IMR-90 (cell line): Measurements from ENCODE around the gene SNRNP25. TPM values are rescaled to one million over a fixed set of nuclear protein-coding genes. Genes with fewer than 3 reads are reported as not detected.
A peak's percentile ranks its signal among the peaks of the same experiment; 100 is the strongest.

ENCODE experiments used
- ATAC-seq: fragments of 200-7000 bp; cut with Tn5 transposase; 2 replicates; pipeline ENCODE4 v1.9.1; 2020; ENCODE audit warnings: low read depth, mild to moderate bottlenecking, moderate library complexity
- BruUV-seq: library from RNA; stranded (reverse); fragments of 400-500 nt; replicated peaks from 2 replicates; lab custom pipeline; 2021; lab: Mats Ljungman, UMichigan
- CTCF ChIA-PET: fragments of 300-600 bp; formaldehyde crosslinking; extraction: SDS; loops from one replicate; lab custom pipeline; 2021; ENCODE audit warnings: antibody characterized with exemption; lab: Yijun Ruan, JAX
- POLR2A ChIA-PET: fragments of 300-600 bp; sonication (Branson Sonifier 250); formaldehyde crosslinking; loops from one replicate; lab custom pipeline; 2022; ENCODE audit warnings: antibody characterized with exemption; ENCODE audit not compliant: unreplicated experiment; lab: Charles Lee
- DNase-seq: peaks from one replicate; pipeline ENCODE4 v3.0.0; 2013
- H2AFZ ChIP-seq: replicated peaks from 2 replicates; pipeline ENCODE3; 2013; ENCODE audit warnings: low read length, mild to moderate bottlenecking; ENCODE audit not compliant: poor library complexity
- H2AK5ac ChIP-seq: 2 replicates; pipeline ENCODE4 v1.6.1; 2013; ENCODE audit warnings: low read depth, low read length, inconsistent platforms
- H2AK9ac ChIP-seq: replicated peaks from 2 replicates; pipeline ENCODE3; 2013; ENCODE audit warnings: mild to moderate bottlenecking, low read depth, low read length, moderate library complexity; ENCODE audit not compliant: poor library complexity
- H2BK120ac ChIP-seq: 2 replicates; pipeline ENCODE4 v1.6.1; 2013; ENCODE audit warnings: low read depth, low read length, inconsistent platforms
- H2BK15ac ChIP-seq: 3 replicates; pipeline ENCODE4 v1.6.1; 2013; ENCODE audit warnings: low read depth, low read length, inconsistent platforms
- H2BK20ac ChIP-seq: 2 replicates; pipeline ENCODE4 v1.6.1; 2013; ENCODE audit warnings: low read depth, mild to moderate bottlenecking, inconsistent platforms, low read length, moderate library complexity
- H2BK5ac ChIP-seq: 2 replicates; pipeline ENCODE4 v1.6.1; 2013; ENCODE audit warnings: mild to moderate bottlenecking, low read depth, low read length, inconsistent platforms; ENCODE audit not compliant: poor library complexity, severe bottlenecking
- H3K14ac ChIP-seq: replicated peaks from 2 replicates; pipeline ENCODE4 v1.6.1; 2013; ENCODE audit warnings: low read depth, low read length, inconsistent platforms
- H3K18ac ChIP-seq: 2 replicates; pipeline ENCODE4 v1.6.1; 2013; ENCODE audit warnings: low read depth, low read length, control low read depth
- H3K23ac ChIP-seq: 2 replicates; pipeline ENCODE4 v1.6.1; 2013; ENCODE audit warnings: low read depth, low read length, inconsistent platforms
- H3K27ac ChIP-seq: 2 replicates; pipeline ENCODE4 v1.5.1; 2013; ENCODE audit warnings: mild to moderate bottlenecking, control low read depth, low read length; ENCODE audit not compliant: insufficient read depth
- H3K27me3 ChIP-seq: 2 replicates; pipeline ENCODE4 v1.6.1; 2013; ENCODE audit warnings: low read length; ENCODE audit not compliant: control insufficient read depth, insufficient read depth
- H3K36me3 ChIP-seq: 2 replicates; pipeline ENCODE4 v1.6.1; 2013; ENCODE audit warnings: low read length, mixed read lengths; ENCODE audit not compliant: control insufficient read depth, insufficient read depth
- H3K4ac ChIP-seq: 2 replicates; pipeline ENCODE4 v1.6.1; 2013; ENCODE audit warnings: low read depth, low read length, inconsistent platforms
- H3K4me1 ChIP-seq: 2 replicates; pipeline ENCODE4 v1.6.1; 2013; ENCODE audit warnings: low read length, mixed read lengths; ENCODE audit not compliant: control insufficient read depth, insufficient read depth
- H3K4me2 ChIP-seq: 2 replicates; pipeline ENCODE4 v1.6.1; 2013; ENCODE audit warnings: low read depth, mild to moderate bottlenecking, control low read depth, low read length, moderate library complexity
- H3K4me3 ChIP-seq: 2 replicates; pipeline ENCODE4 v1.5.1; 2013; ENCODE audit warnings: low read depth, mild to moderate bottlenecking, control low read depth, low read length, moderate library complexity; ENCODE audit not compliant: insufficient read depth
- H3K56ac ChIP-seq: 2 replicates; pipeline ENCODE4 v1.6.1; 2013; ENCODE audit warnings: low read length, inconsistent platforms; ENCODE audit not compliant: insufficient read depth; ENCODE audit errors: extremely low read depth
- H3K79me1 ChIP-seq, 2 experiments: 2 replicates each; pipeline ENCODE4 v1.6.1; 2013; ENCODE audit warnings: low read length in 2 of 2, inconsistent platforms in 1 of 2, low read depth in 1 of 2
- H3K9ac ChIP-seq: 2 replicates; pipeline ENCODE4 v1.6.1; 2013; ENCODE audit warnings: low read depth, low read length, control low read depth
- H3K9me1 ChIP-seq: 2 replicates; pipeline ENCODE4 v1.6.1; 2013; ENCODE audit warnings: low read length, inconsistent platforms; ENCODE audit not compliant: insufficient read depth
- H3K9me3 ChIP-seq: 2 replicates; pipeline ENCODE4 v1.6.1; 2013; ENCODE audit warnings: low read length; ENCODE audit not compliant: control insufficient read depth, insufficient read depth
- H4K20me1 ChIP-seq: 2 replicates; pipeline ENCODE4 v1.6.1; 2013; ENCODE audit warnings: low read length, inconsistent platforms; ENCODE audit not compliant: insufficient read depth
- H4K5ac ChIP-seq: 2 replicates; pipeline ENCODE4 v1.6.1; 2013; ENCODE audit warnings: mild to moderate bottlenecking, low read depth, low read length, control low read depth
- H4K8ac ChIP-seq, 2 experiments: 2 replicates each; pipeline ENCODE4 v1.6.1; 2013; ENCODE audit warnings: low read depth in 2 of 2, low read length in 2 of 2, control low read depth in 1 of 2, inconsistent platforms in 1 of 2
- H4K91ac ChIP-seq: 2 replicates; pipeline ENCODE4 v1.6.1; 2013; ENCODE audit warnings: low read depth, low read length, inconsistent platforms; ENCODE audit not compliant: insufficient read depth
- BHLHE40 ChIP-seq: fragments of 150-350 bp; IDR thresholded peaks from 2 replicates; pipeline ENCODE4 v1.6.1; 2016; ENCODE audit warnings: mild to moderate bottlenecking, low read depth, low read length
- CEBPB ChIP-seq: IDR thresholded peaks from 2 replicates; pipeline ENCODE4 v1.6.1; 2012; ENCODE audit warnings: low read depth, low read length, improper control_type of control experiment
- CHD1 ChIP-seq: IDR thresholded peaks from 2 replicates; pipeline ENCODE4 v1.6.1; 2012; ENCODE audit warnings: low read depth, low read length, improper control_type of control experiment
- ELK1 ChIP-seq: fragments of 150-350 bp; IDR thresholded peaks from 2 replicates; pipeline ENCODE4 v1.6.1; 2016; ENCODE audit warnings: low read depth, mild to moderate bottlenecking, low read length, moderate library complexity, borderline replicate concordance
- FOS ChIP-seq: fragments of 150-350 bp; IDR thresholded peaks from 2 replicates; pipeline ENCODE4 v1.6.1; 2016; ENCODE audit warnings: low read depth, low read length
- MAFK ChIP-seq: IDR thresholded peaks from 2 replicates; pipeline ENCODE4 v1.6.1; 2012; ENCODE audit warnings: low read depth, low read length, improper control_type of control experiment
- MAZ ChIP-seq: IDR thresholded peaks from 2 replicates; pipeline ENCODE4 v1.6.1; 2012; ENCODE audit warnings: low read depth, mild to moderate bottlenecking, low read length, improper control_type of control experiment, moderate library complexity, borderline replicate concordance
- MXI1 ChIP-seq: IDR thresholded peaks from 2 replicates; pipeline ENCODE4 v1.6.1; 2012; ENCODE audit warnings: low read depth, mild to moderate bottlenecking, low read length, moderate library complexity, borderline replicate concordance
- NFE2L2 ChIP-seq: fragments of 150-350 bp; IDR thresholded peaks from 2 replicates; pipeline ENCODE4 v1.6.1; 2016; ENCODE audit warnings: low read depth, mild to moderate bottlenecking, low read length
- POLR2A ChIP-seq: IDR thresholded peaks from 2 replicates; pipeline ENCODE4 v1.6.1; 2012; ENCODE audit warnings: mild to moderate bottlenecking, low read depth, low read length
- RAD21 ChIP-seq: IDR thresholded peaks from 2 replicates; pipeline ENCODE4 v1.6.1; 2012; ENCODE audit warnings: low read length, improper control_type of control experiment
- RFX5 ChIP-seq: IDR thresholded peaks from 2 replicates; pipeline ENCODE4 v1.8.0; 2012; ENCODE audit warnings: low read depth, mild to moderate bottlenecking, low read length, moderate library complexity
- SMC3 ChIP-seq: fragments of 150-350 bp; IDR thresholded peaks from 2 replicates; pipeline ENCODE4 v1.6.1; 2016; ENCODE audit warnings: low read depth, mild to moderate bottlenecking, antibody characterized with exemption, low read length, moderate library complexity
- WGBS, 2 experiments: methylation state at CpG; one replicate each; pipeline versions ENCODE4 v1.1.5 to v1.1.7; 2013; ENCODE audit warnings: missing lambda C conversion rate in 2 of 2; ENCODE audit not compliant: insufficient read length in 1 of 2; ENCODE audit errors: extremely low coverage in 2 of 2; 5-methylcytosine and 5-hydroxymethylcytosine counted together
- dilution Hi-C: fragments of 300-500 bp; cut with HindIII; formaldehyde crosslinking; loops from one replicate; pipeline ENCODE4 v1.14.3; 2018; ENCODE audit warnings: low sequenced_read_pairs; ENCODE audit not compliant: unreplicated experiment
- in situ Hi-C: fragments of 300-500 bp; cut with MboI; formaldehyde crosslinking; loops from 3 replicates; pipeline ENCODE4 v1.14.3; 2019; ENCODE audit warnings: low sequenced_read_pairs, inconsistent platforms, mixed read lengths
- intact Hi-C: fragments of 100-400 bp; cut with micrococcal nuclease; formaldehyde crosslinking; loops from 2 replicates; pipeline ENCODE4 v1.10.0; 2022
- polyA plus RNA-seq, 3 experiments: library from polyadenylated mRNA; depleted of rRNA; stranded (reverse); fragments of >200 nt; gene quantifications; 2 replicates each; pipeline ENCODE4 v1.2.3, GENCODE V29; 2012; ENCODE audit warnings: low replicate concordance in 1 of 3
- total RNA-seq: library from RNA; depleted of rRNA; stranded (reverse); fragments of >200 nt; gene quantifications from 2 replicates; pipeline ENCODE4 v1.2.3, GENCODE V29; 2012
- TF ChIP-seq, protein P1 (sequence below): conservative IDR thresholded peaks from 2 replicates; pipeline ENCODE4 v1.5.1; 2012; ENCODE audit warnings: mild to moderate bottlenecking, low read depth, low read length, improper control_type of control experiment

SNRNP25 gene
- total and polyA plus RNA-seq, 2 of the 4 experiments (the other 2 are of a cell fraction) = 67.2 to 88.0 TPM

DNA sequence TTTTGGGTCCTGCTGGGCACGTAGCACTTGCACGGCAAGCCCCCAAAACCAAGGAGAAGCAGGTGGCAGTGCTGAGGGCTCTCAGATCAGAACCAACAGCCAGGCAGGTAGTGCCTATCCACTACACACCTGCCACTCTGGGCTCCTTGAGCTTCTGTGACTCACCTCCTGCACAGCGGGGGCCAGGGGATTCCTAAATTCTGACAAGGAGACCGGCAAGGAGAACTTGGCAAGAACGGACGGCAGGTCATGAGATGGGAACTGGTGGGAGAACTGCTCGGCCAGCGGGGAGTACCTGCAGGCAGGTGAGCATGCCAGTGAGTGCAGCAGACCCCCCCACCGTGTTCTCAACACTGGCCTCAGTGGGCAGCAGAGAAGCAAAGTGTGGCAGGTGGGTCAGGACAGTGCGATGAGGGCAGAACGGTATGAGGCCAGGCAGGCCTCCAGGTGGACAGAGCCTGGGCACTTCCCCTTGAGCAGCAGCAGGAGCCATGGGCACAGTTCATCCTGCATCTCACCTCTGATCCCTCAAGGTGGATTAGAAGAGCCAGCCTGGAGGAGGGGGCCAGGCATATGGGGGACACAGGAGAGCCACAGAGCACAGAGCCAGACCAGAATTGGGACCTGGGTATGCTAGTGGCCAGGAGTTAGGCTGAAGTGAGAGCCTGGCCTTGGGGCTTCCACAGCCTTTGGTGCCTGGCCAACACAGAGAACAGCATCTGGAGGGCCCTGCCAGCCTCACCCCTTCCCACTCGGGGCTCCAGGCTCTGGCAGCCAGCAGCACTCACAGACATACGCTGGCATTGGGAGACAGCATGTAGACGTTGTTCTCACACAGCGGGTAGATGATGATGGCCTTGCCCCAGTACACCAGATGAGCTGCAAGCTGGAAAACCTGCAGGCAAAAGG, 39.1 kb downstream of the SNRNP25 start:
- DNase-seq (no peak), ATAC-seq (no peak)
- Histone ChIP-seq H3K4me2 (no peak overlapping the region), H3K56ac (no peak overlapping the region), H2BK20ac (no peak overlapping the region), H3K27ac (no peak overlapping the region), H3K9me1 (0 out of 2 replicates have a peak, but pooled peaks cover 3% of the 10 kb centered on the region), H4K5ac (no peak overlapping the region), H2BK120ac (no peak overlapping the region), H3K18ac (no peak overlapping the region), H3K27me3 (no peaks in the 10 kb centered on the region), H4K20me1 (peaks cover 23% of the 10 kb centered on the region), H2AFZ (no peak overlapping the region), H4K91ac (no peak overlapping the region), H3K4me3 (no peak overlapping the region), H2BK15ac (no peak overlapping the region), H3K9ac (no peak overlapping the region), H3K23ac (no peak overlapping the region), H3K9me3 (no peaks in the 10 kb centered on the region), H3K14ac (no peak overlapping the region), H4K8ac (no peak overlapping the region), H2AK9ac (peak overlapping the region; percentile 59), H3K79me1 (peaks cover 5 to 59% of the 10 kb centered on the region in 2 experiments; a peak in 3 of 4 replicates), H3K4ac (no peak overlapping the region), H2AK5ac (no peak overlapping the region; the same call in 1 of the 2 replicates), H3K4me1 (peaks cover 3% of the 10 kb centered on the region), H3K36me3 (peaks cover 53% of the 10 kb centered on the region), H2BK5ac (no peak overlapping the region)
- ChIA-PET CTCF (no interaction called here), POLR2A (no interaction called here)
- BruUV-seq = no TSS peak
- dilution Hi-C loops (no loop called here), intact Hi-C loops (no loop called here), in situ Hi-C loops (no loop called here)
- WGBS, 2 experiments = 84% methylated on average over 5 of the region's 15 CpGs; no CpG with 5 or more reads in 1 of the 2 experiments
- TF ChIP-seq, protein P1, sequence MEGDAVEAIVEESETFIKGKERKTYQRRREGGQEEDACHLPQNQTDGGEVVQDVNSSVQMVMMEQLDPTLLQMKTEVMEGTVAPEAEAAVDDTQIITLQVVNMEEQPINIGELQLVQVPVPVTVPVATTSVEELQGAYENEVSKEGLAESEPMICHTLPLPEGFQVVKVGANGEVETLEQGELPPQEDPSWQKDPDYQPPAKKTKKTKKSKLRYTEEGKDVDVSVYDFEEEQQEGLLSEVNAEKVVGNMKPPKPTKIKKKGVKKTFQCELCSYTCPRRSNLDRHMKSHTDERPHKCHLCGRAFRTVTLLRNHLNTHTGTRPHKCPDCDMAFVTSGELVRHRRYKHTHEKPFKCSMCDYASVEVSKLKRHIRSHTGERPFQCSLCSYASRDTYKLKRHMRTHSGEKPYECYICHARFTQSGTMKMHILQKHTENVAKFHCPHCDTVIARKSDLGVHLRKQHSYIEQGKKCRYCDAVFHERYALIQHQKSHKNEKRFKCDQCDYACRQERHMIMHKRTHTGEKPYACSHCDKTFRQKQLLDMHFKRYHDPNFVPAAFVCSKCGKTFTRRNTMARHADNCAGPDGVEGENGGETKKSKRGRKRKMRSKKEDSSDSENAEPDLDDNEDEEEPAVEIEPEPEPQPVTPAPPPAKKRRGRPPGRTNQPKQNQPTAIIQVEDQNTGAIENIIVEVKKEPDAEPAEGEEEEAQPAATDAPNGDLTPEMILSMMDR = no peak
- TF ChIP-seq CHD1 (no peak), MAFK (no peak), BHLHE40 (no peak), NFE2L2 (no peak), SMC3 (no peak), MXI1 (no peak), FOS (no peak), RFX5 (no peak), ELK1 (no peak), RAD21 (no peak), POLR2A (no peak), CEBPB (no peak), MAZ (no peak)
